K562 (cell line): ENCODE measurements around the gene ARHGEF16. TPM values are rescaled to one million over a fixed set of nuclear protein-coding genes. Genes with fewer than 3 reads are reported as not detected.

Source experiments
- ATAC-seq: fragments of 200-7000 bp; cut with Tn5 transposase; 3 replicates; pipeline ENCODE4 v1.9.1; 2020; ENCODE audit warnings: moderate library complexity
- BruUV-seq: library from RNA; stranded (reverse); fragments of 400-500 nt; replicated peaks from 2 replicates; lab custom pipeline; 2021; lab: Mats Ljungman, UMichigan
- CTCF ChIA-PET: fragments of 300-600 bp; formaldehyde crosslinking; extraction: SDS; loops from one replicate; lab custom pipeline; 2021; ENCODE audit warnings: low intra/inter-chr PET ratio; lab: Yijun Ruan, JAX
- POLR2A ChIA-PET: fragments of 300-600, 350-650 bp; sonication (Branson Sonifier 250); formaldehyde crosslinking; extraction: SDS; loops from one replicate; lab custom pipeline; 2021; ENCODE audit warnings: antibody characterized with exemption, inconsistent platforms; lab: Yijun Ruan, JAX
- DNase-seq, 4 experiments: peaks; one replicate each; pipeline versions ENCODE4 v3.0.0 to v3.0.0-alpha.2; 2011 to 2018; ENCODE audit warnings: low spot score in 3 of 4, mixed read lengths in 3 of 4; ENCODE audit errors: extremely low read depth in 1 of 4
- FAIRE-seq: peaks from 2 replicates; lab custom pipeline; 2011; peaks lifted over from hg19 to GRCh38; lab: Jason Lieb, UNC
- H2AFZ ChIP-seq: 2 replicates; pipeline ENCODE4 v1.6.0; 2011; ENCODE audit warnings: low read depth, low read length, control low read depth, inconsistent platforms
- H3K27ac ChIP-seq: fragments of 200-600 bp; 3 replicates; pipeline ENCODE4 v1.8.0; 2011; ENCODE audit warnings: low read depth, mild to moderate bottlenecking, control low read depth, inconsistent platforms, low read length, moderate library complexity, mixed read lengths; ENCODE audit errors: extremely low read depth
- H3K27me3 ChIP-seq, 2 experiments: fragments of 300-600 bp in 1 of 2; 2 replicates in 1 of 2; 3 replicates in 1 of 2; pipeline versions ENCODE4 v1.6.0 to v1.8.0; 2011; ENCODE audit warnings: inconsistent platforms in 2 of 2, low read length in 2 of 2, mild to moderate bottlenecking in 1 of 2, mixed read lengths in 1 of 2, moderate library complexity in 1 of 2; ENCODE audit not compliant: control insufficient read depth in 2 of 2, insufficient read depth in 2 of 2
- H3K36me3 ChIP-seq: fragments of 300-600 bp; 3 replicates; pipeline ENCODE4 v1.8.0; 2011; ENCODE audit warnings: mild to moderate bottlenecking, low read length, inconsistent platforms; ENCODE audit not compliant: control insufficient read depth, insufficient read depth
- H3K4me1 ChIP-seq, 2 experiments: fragments of 200-600 bp in 1 of 2; replicated peaks in 1 of 2; 2 replicates in 1 of 2; 3 replicates in 1 of 2; pipeline versions ENCODE4 v1.5.1 to v1.8.0; 2011; ENCODE audit warnings: inconsistent platforms in 2 of 2, low read length in 2 of 2, mild to moderate bottlenecking in 1 of 2, mixed read lengths in 1 of 2, moderate library complexity in 1 of 2; ENCODE audit not compliant: control insufficient read depth in 2 of 2, insufficient read depth in 2 of 2
- H3K4me2 ChIP-seq: 2 replicates; pipeline ENCODE4 v1.6.1; 2011; ENCODE audit warnings: low read length, control low read depth, inconsistent platforms, mixed read lengths; ENCODE audit not compliant: insufficient read depth
- H3K4me3 ChIP-seq: fragments of 200-600 bp; sonication (generic), shearing (Covaris generic); 2 replicates; pipeline ENCODE4 v1.5.1; 2016; ENCODE audit warnings: control low read depth, inconsistent platforms
- H3K79me2 ChIP-seq: fragments of 200-600 bp; 3 replicates; pipeline ENCODE4 v1.8.0; 2011; ENCODE audit warnings: low read length, inconsistent platforms; ENCODE audit not compliant: control insufficient read depth, insufficient read depth
- H3K9ac ChIP-seq, 2 experiments: 2 replicates each; pipeline versions ENCODE4 v1.6.0 to v1.6.1; 2011; ENCODE audit warnings: low read depth in 2 of 2, low read length in 2 of 2, control low read depth in 1 of 2, inconsistent platforms in 1 of 2, mild to moderate bottlenecking in 1 of 2, mixed read lengths in 1 of 2; ENCODE audit not compliant: insufficient read depth in 1 of 2
- H3K9me1 ChIP-seq: one replicate; pipeline ENCODE4 v1.6.0; 2011; ENCODE audit warnings: inconsistent platforms, mild to moderate bottlenecking, low read length, moderate library complexity; ENCODE audit not compliant: control insufficient read depth, insufficient read depth
- H3K9me3 ChIP-seq: replicated peaks from 2 replicates; pipeline ENCODE4 v1.5.1; 2011; ENCODE audit warnings: low read depth, low read length, inconsistent platforms; ENCODE audit not compliant: control insufficient read depth, insufficient read depth
- H4K20me1 ChIP-seq: replicated peaks from 2 replicates; pipeline ENCODE4 v1.6.1; 2011; ENCODE audit warnings: low read length, inconsistent platforms, mixed read lengths; ENCODE audit not compliant: control insufficient read depth, insufficient read depth
- CCNT2 ChIP-seq: IDR thresholded peaks from 2 replicates; pipeline ENCODE4 v1.6.1; 2011; ENCODE audit warnings: borderline replicate concordance, low read depth, mild to moderate bottlenecking, moderate library complexity, mixed read lengths, low read length; ENCODE audit not compliant: insufficient read length; ENCODE audit errors: extremely low read depth
- EHMT2 ChIP-seq: fragments of 450-650 bp; IDR thresholded peaks from 2 replicates; pipeline ENCODE4 v1.6.1; 2018; ENCODE audit warnings: antibody characterized with exemption
- HLTF ChIP-seq: fragments of 450-650 bp; IDR thresholded peaks from 2 replicates; pipeline ENCODE4 v1.6.1; 2016
- MAX ChIP-seq: sonication (generic); formaldehyde crosslinking; IDR thresholded peaks from 2 replicates; pipeline ENCODE4 v1.9.0; 2022; ENCODE audit warnings: mild to moderate bottlenecking, missing genetic modification reagents
- NR2C2 ChIP-seq, 2 experiments: fragments of 200-800 bp in 1 of 2; sonication (Bioruptor generic) in 1 of 2; sonication (generic) in 1 of 2; formaldehyde crosslinking in 1 of 2; IDR thresholded peaks; 2 replicates each; pipeline versions ENCODE4 v1.6.1 to v1.8.0; 2016 to 2022; ENCODE audit warnings: mild to moderate bottlenecking in 1 of 2, missing compliant biosample characterization in 1 of 2, missing genetic modification characterization in 1 of 2, missing genetic modification reagents in 1 of 2
- REST ChIP-seq, 2 experiments: fragments of 450-650 bp; formaldehyde crosslinking in 1 of 2; IDR thresholded peaks; 2 replicates each; pipeline versions ENCODE4 v1.4.0 to v1.6.1; 2014 to 2020; ENCODE audit warnings: mild to moderate bottlenecking in 2 of 2, borderline replicate concordance in 1 of 2, low read depth in 1 of 2
- WGBS: fragments of 100-300 bp; shearing (Covaris generic); methylation state at CpG from one replicate; pipeline ENCODE4 v1.1.6; 2016; ENCODE audit warnings: low coverage, mixed read lengths; ENCODE audit not compliant: insufficient coverage; ENCODE audit errors: missing lambda C conversion rate; 5-methylcytosine and 5-hydroxymethylcytosine counted together
- in situ Hi-C: fragments of 300-500 bp; cut with MboI; formaldehyde crosslinking; loops from 4 replicates; pipeline ENCODE4 v1.15.0; 2018; ENCODE audit warnings: inconsistent platforms, mixed read lengths
- intact Hi-C: fragments of 100-400 bp; cut with micrococcal nuclease; formaldehyde crosslinking; loops from 2 replicates; pipeline ENCODE4 v1.14.2; 2022
- polyA plus RNA-seq, 8 experiments: library from polyadenylated mRNA; depleted of rRNA in 4 of 8; stranded (reverse) in 5 of 8; unstranded in 3 of 8; fragments of >200 nt; fragmentation: Nextera tagmentation in 2 of 8; fragmentation: Illumina TruSeq in 1 of 8; extraction: Ambion mirVana in 2 of 8; extraction: Trizol in 1 of 8; gene quantifications; 2 replicates each; pipeline versions ENCODE4 v1.2.1 to v1.2.3, GENCODE V29; 2011 to 2014; ENCODE audit warnings: inconsistent platforms in 1 of 8, missing spikeins in 1 of 8
- total RNA-seq, 7 experiments: library from RNA; depleted of rRNA in 6 of 7; stranded (reverse); fragments of >200 nt in 6 of 7; fragmentation: Illumina TruSeq in 2 of 7; extraction: Trizol in 2 of 7; gene quantifications; 2 replicates each; pipeline versions ENCODE4 v1.2.1 to v1.2.3, GENCODE V29; 2011 to 2021; ENCODE audit warnings: low replicate concordance in 1 of 7
- TF ChIP-seq, protein P1 (sequence below): sonication (generic); formaldehyde crosslinking; IDR thresholded peaks from 2 replicates; pipeline ENCODE4 v1.8.0; 2023; ENCODE audit warnings: mild to moderate bottlenecking, missing genetic modification reagents

Gene ARHGEF16
- total and polyA plus RNA-seq, 9 of the 15 experiments (the other 6 are each of a cell fraction or from before 2014, with no cell fraction given): 0.15 to 1.2 (median 0.49) TPM; not detected in 2

GRCh38 chr1:3501856-3502640 lies 47.6 kb downstream of the ARHGEF16 start:
- Histone ChIP-seq H3K79me2 (no peaks in the 10 kb centered on the region), H2AFZ (no peak overlapping the region), H3K9me3 (no peaks in the 10 kb centered on the region), H3K9me1 (no peaks in the 10 kb centered on the region), H3K36me3 (no peaks in the 10 kb centered on the region), H3K4me2 (no peak overlapping the region), H3K9ac (no peak overlapping the region), H3K4me3 (no peak overlapping the region), H4K20me1 (peaks cover 19% of the 10 kb centered on the region; the same call in 1 of the 2 replicates), H3K4me1 (peaks cover 0 to 57% of the 10 kb centered on the region in 2 experiments; a peak in 1 of 5 replicates), H3K27me3 (peaks cover 7 to 58% of the 10 kb centered on the region in 2 experiments; a peak in 3 of 5 replicates), H3K27ac (no peak overlapping the region)
- intact Hi-C loops: no loop called here
- WGBS: 13% methylated on average over 25 of the region's 26 CpGs
- ATAC-seq (peak; percentile 52), DNase-seq (peak; percentile 45 to 72 (median 63)), FAIRE-seq (no peak)
- CTCF ChIA-PET: no interaction called here
- no TSS peak for BruUV-seq
- POLR2A ChIA-PET: interaction anchor here (0.6 kb wide), 3 partner anchors 72 to 409 kb away, joined by 3 read pairs; no protein-coding TSS in a partner anchor
- in situ Hi-C loops: no loop called here
- peak; percentile 52; the same call in 1 of the 2 replicates for TF ChIP-seq NR2C2 (CRISPR knock-in tag; IDR thresholded peaks at IDR 0.05)
- no peak for TF ChIP-seq NR2C2 (tag; IDR thresholded peaks at IDR 0.05)
- no peak for TF ChIP-seq HLTF
- peak; percentile 98 for TF ChIP-seq REST (IDR thresholded peaks at IDR 0.05; ENCODE audit: borderline replicate concordance)
- TF ChIP-seq REST (CRISPR knock-in tag; IDR thresholded peaks at IDR 0.05; ENCODE audit: low read depth): peak; percentile 95
- TF ChIP-seq, protein P1, sequence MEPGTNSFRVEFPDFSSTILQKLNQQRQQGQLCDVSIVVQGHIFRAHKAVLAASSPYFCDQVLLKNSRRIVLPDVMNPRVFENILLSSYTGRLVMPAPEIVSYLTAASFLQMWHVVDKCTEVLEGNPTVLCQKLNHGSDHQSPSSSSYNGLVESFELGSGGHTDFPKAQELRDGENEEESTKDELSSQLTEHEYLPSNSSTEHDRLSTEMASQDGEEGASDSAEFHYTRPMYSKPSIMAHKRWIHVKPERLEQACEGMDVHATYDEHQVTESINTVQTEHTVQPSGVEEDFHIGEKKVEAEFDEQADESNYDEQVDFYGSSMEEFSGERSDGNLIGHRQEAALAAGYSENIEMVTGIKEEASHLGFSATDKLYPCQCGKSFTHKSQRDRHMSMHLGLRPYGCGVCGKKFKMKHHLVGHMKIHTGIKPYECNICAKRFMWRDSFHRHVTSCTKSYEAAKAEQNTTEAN (CRISPR knock-in tag): 0 out of 2 replicates have a peak, but pooled peaks have one; percentile 49
- TF ChIP-seq MAX (CRISPR knock-in tag): 0 out of 2 replicates have a peak, but pooled peaks have one; percentile 18
- TF ChIP-seq CCNT2: peak; percentile 41
- peak; percentile 93 for TF ChIP-seq EHMT2
